Colonic mucosa (tissue), 4 donors: ENCODE results near the gene TBC1D3K. TPM values are rescaled to one million over a fixed set of nuclear protein-coding genes. Genes with fewer than 3 reads are reported as not detected.
"Not testable (repeated sequence)": the region's sequence is repeated elsewhere in the genome, so short reads cannot be mapped to it uniquely, and the experiment has no call there.

ENCODE experiments used
- DNase-seq: peaks from one replicate; pipeline ENCODE4 v3.0.0-alpha.2; 2020
- H3K27ac ChIP-seq: fragments of 200-600 bp; one replicate; pipeline ENCODE4 v1.8.0; 2021
- H3K27me3 ChIP-seq: fragments of 200-600 bp; one replicate; pipeline ENCODE4 v1.8.0; 2021
- H3K36me3 ChIP-seq: fragments of 200-600 bp; one replicate; pipeline ENCODE4 v1.8.0; 2021
- H3K4me1 ChIP-seq: fragments of 200-600 bp; one replicate; pipeline ENCODE4 v1.8.0; 2021; ENCODE audit warnings: mild to moderate bottlenecking
- H3K4me3 ChIP-seq: fragments of 200-600 bp; one replicate; pipeline ENCODE4 v1.8.0; 2021
- H3K9ac ChIP-seq, 2 donors: one replicate each; pipeline ENCODE4 v1.7.0; 2013; ENCODE audit warnings: control low read depth in 2 of 2, low read depth in 2 of 2, low read length in 2 of 2
- H3K9me3 ChIP-seq: fragments of 200-600 bp; one replicate; pipeline ENCODE4 v1.8.0; 2021
- intact Hi-C: fragments of 100-400 bp; cut with DNase I; formaldehyde crosslinking; loops from one replicate; pipeline ENCODE4 v1.14.1; 2022
- total RNA-seq, 2 donors: library from RNA; stranded (reverse); fragmentation: NEBNext Ultra II Directional in 1 of 2; extraction: Animal tissue kit (Norgen Biotek cat#: 25700) in 1 of 2; gene quantifications; one replicate each; pipeline ENCODE4 v1.2.1, GENCODE V29; 2021
- TF ChIP-seq, protein P1 (sequence below): fragments of 200-600 bp; IDR thresholded peaks from one replicate; pipeline ENCODE4 v1.8.0; 2022; ENCODE audit warnings: antibody characterized with exemption, mild to moderate bottlenecking
- donor health status: healthy.
- donor health status: DM: no; HTN: no; CAD: no.
- donor health status: DM: no; HTN: no; CAD: no.

TBC1D3K gene
- not detected for total RNA-seq

DNA sequence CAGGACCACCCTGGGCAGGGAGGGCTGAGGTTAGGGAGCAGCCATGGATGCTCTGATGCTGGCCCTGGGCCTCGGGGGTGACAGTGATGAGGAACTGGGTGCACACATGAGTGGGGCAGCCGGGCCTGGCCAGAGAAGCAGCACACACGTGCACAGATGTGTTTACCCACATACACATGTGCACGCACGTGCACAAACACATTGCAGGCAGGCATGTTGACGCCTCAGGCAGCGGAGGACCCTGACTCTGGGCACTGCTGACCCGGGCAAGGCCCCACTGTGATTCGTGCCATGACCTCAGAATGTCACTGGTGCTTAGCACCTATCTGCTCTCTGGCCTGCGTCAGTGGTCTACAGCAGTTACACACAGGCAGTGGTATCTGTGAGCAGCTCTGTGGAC, at the start of gene TBC1D3K:
TSS of gene TBC1D3K (plus strand) at position 301 of the 400 bp plus-strand sequence. CDS start 1,585 bp downstream, outside the sequence.
- DNase-seq, H3K27me3 ChIP-seq, H3K4me3 ChIP-seq, H3K9ac ChIP-seq, H3K9me3 ChIP-seq, H3K4me1 ChIP-seq, H3K27ac ChIP-seq, H3K36me3 ChIP-seq, intact Hi-C loops: not testable (repeated sequence)

- TF ChIP-seq, protein P1, sequence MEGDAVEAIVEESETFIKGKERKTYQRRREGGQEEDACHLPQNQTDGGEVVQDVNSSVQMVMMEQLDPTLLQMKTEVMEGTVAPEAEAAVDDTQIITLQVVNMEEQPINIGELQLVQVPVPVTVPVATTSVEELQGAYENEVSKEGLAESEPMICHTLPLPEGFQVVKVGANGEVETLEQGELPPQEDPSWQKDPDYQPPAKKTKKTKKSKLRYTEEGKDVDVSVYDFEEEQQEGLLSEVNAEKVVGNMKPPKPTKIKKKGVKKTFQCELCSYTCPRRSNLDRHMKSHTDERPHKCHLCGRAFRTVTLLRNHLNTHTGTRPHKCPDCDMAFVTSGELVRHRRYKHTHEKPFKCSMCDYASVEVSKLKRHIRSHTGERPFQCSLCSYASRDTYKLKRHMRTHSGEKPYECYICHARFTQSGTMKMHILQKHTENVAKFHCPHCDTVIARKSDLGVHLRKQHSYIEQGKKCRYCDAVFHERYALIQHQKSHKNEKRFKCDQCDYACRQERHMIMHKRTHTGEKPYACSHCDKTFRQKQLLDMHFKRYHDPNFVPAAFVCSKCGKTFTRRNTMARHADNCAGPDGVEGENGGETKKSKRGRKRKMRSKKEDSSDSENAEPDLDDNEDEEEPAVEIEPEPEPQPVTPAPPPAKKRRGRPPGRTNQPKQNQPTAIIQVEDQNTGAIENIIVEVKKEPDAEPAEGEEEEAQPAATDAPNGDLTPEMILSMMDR = no peak
- intact Hi-C loops = no loop called here
- DNase-seq = no peak
- H3K4me3 ChIP-seq = no peak overlapping the region
- no peak overlapping the region for H3K27ac ChIP-seq
- no peak overlapping the region for H3K9ac ChIP-seq
- H3K9me3 ChIP-seq = no peaks in the 10 kb centered on the region
- no peaks in the 10 kb centered on the region for H3K4me1 ChIP-seq
- no peaks in the 10 kb centered on the region for H3K27me3 ChIP-seq
- no peaks in the 10 kb centered on the region for H3K36me3 ChIP-seq
These were observed 39.7 kb upstream of the TBC1D3K start for GRCh38 chr17:37884516-37884915.

DNA sequence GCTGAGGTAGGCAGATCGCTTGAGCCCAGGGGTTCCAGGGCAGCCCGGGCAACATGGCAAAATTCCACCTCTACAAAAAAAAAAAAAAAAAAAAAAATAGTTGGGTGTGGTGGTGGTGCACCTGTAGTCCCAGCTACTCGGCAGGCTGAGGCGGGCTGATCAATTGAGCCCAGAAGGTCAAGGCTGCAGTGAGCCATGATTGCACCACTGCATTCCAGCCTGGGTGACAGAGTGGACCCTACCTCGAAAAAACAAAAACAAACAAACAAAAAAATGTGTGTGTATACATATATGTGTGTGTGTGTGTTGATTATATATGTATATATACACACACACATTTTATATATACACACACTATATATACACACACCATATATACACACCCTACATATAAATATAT, 39.1 kb upstream of the TBC1D3K start:
- Histone ChIP-seq H3K27me3 (no peaks in the 10 kb centered on the region), H3K27ac (no peak overlapping the region), H3K9ac (no peak overlapping the region), H3K36me3 (no peaks in the 10 kb centered on the region), H3K4me3 (no peak overlapping the region), H3K9me3 (no peaks in the 10 kb centered on the region), H3K4me1 (no peaks in the 10 kb centered on the region)
- intact Hi-C loops = no loop called here
- no peak for DNase-seq
- TF ChIP-seq, protein P1 = no peak

DNA sequence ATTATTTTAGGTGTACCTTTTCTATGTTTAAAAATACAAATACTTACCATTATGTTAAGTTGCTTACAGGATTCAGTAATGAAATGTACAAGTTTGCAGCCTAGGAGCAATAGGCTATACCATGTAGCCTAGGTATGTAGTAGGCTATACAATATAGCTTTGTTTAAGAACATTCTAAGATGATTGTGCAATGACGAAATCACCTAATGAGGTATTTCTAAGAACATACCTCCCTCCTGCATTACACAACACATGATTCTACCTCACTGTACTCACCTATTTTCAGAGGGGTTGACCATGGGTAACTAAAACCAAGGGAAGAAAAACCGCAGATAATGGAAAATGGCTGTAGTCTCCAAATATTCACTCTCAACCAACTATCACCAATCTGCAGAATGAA, 35.3 kb upstream of the TBC1D3K start:
- TF ChIP-seq, protein P1 = no peak
- H3K27me3 ChIP-seq = no peaks in the 10 kb centered on the region
- H3K9me3 ChIP-seq = no peaks in the 10 kb centered on the region
- H3K4me3 ChIP-seq = no peak overlapping the region
- H3K36me3 ChIP-seq = no peaks in the 10 kb centered on the region
- H3K27ac ChIP-seq = no peak overlapping the region
- H3K9ac ChIP-seq = no peak overlapping the region
- no peaks in the 10 kb centered on the region for H3K4me1 ChIP-seq
- DNase-seq = no peak
- intact Hi-C loops = no loop called here

- H3K9ac ChIP-seq, intact Hi-C loops, DNase-seq, H3K36me3 ChIP-seq, H3K9me3 ChIP-seq, H3K4me1 ChIP-seq, H3K4me3 ChIP-seq, H3K27ac ChIP-seq, H3K27me3 ChIP-seq: not testable (repeated sequence)
These were observed 27.3 kb upstream of the TBC1D3K start for GRCh38 chr17:37896961-37897360.

Other genes starting within 250 kb of the TBC1D3K start
- 10 to 100 TPM; 28.0 to 34.8 TPM for gene HNF1B, start 179.4 kb upstream of the TBC1D3K start, total RNA-seq
- 10 to 100 TPM; 14.8 to 16.7 TPM for gene TBC1D3L, start 64.6 kb downstream of the TBC1D3K start, total RNA-seq
- under 1 TPM; 0.37 to 0.54 TPM for gene TBC1D3D, start 79.6 kb downstream of the TBC1D3K start, total RNA-seq
- gene TBC1D3C, start 144.2 kb downstream of the TBC1D3K start, total RNA-seq = not detected
- not detected for gene TBC1D3E, start 203.5 kb downstream of the TBC1D3K start, total RNA-seq